Mesothelial cell of epicardium (in vitro differentiated cells): ENCODE measurements around the gene NDST4. TPM values are rescaled to one million over a fixed set of nuclear protein-coding genes. Genes with fewer than 3 reads are reported as not detected.

ENCODE experiments used
- DNase-seq, 2 experiments: peaks; one replicate each; pipeline ENCODE4 v3.0.0; 2021; ENCODE audit warnings: low spot score in 2 of 2; ENCODE audit not compliant: unreplicated experiment in 2 of 2
- H3K27ac Mint-ChIP-seq: 2 replicates; pipeline ENCODE4 v1.8.0; 2021; ENCODE audit warnings: mixed read lengths
- H3K27me3 Mint-ChIP-seq: 2 replicates; pipeline ENCODE4 v1.8.0; 2021; ENCODE audit warnings: low read depth, mixed read lengths
- H3K36me3 Mint-ChIP-seq: 2 replicates; pipeline ENCODE4 v1.8.0; 2021; ENCODE audit warnings: mixed read lengths
- H3K4me1 Mint-ChIP-seq: 2 replicates; pipeline ENCODE4 v1.8.0; 2021; ENCODE audit warnings: mixed read lengths
- H3K4me3 Mint-ChIP-seq: 2 replicates; pipeline ENCODE4 v1.8.0; 2021; ENCODE audit warnings: mild to moderate bottlenecking, moderate library complexity, mixed read lengths
- H3K9me3 Mint-ChIP-seq: 2 replicates; pipeline ENCODE4 v1.8.0; 2021; ENCODE audit warnings: mixed read lengths
- total RNA-seq: library from RNA; stranded (reverse); gene quantifications from 3 replicates; pipeline ENCODE4 v1.2.1, GENCODE V29; 2021
- TF ChIP-seq, protein P1 (sequence below): fragments of 200-600 bp; sonication (generic); IDR thresholded peaks from one replicate; pipeline ENCODE4 v1.5.0; 2021; ENCODE audit warnings: antibody characterized with exemption; ENCODE audit not compliant: unreplicated experiment

The NDST4 gene
- total RNA-seq, 1 donor from 2014 or later: 0.09 TPM

DNA sequence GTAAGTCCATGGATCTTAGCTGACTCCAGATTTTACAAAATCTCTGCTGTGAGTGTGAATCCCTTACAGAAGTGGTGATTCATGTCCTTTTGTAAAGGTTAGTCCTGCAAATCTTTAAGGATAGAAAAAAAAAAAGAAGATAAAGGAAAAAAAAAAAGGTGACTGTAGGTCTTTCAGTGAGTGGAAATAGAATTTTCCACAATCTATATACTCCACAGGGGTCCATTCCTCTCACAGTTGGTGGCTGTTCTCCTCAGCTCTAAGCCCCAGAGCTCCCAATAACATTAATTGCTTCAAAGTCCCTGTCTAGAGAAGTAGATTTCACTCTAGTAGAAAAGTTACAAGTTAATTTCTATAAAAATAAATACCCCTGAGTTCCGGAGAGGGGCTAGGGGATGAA is 189.1 kb downstream of the NDST4 start:
- no peak overlapping the region for H3K27ac Mint-ChIP-seq
- H3K4me1 Mint-ChIP-seq: peaks cover 25% of the 10 kb centered on the region

DNA sequence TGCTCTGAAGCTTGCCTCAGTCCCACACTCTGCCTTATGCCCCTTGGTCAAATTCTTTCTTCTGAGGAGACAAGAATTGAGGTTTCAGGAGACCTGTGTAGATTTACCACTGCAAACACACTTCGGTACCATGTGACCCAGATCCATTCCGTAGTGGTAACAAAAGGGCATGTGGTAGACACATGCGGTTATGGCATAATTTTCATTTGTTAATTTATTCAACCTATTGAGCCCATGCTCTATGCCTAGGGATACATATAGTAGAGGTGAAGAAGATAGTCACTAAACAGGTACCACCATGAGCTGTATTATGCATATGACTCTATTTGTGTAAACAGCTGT is 190.9 kb downstream of the NDST4 start:
- TF ChIP-seq, protein P1, sequence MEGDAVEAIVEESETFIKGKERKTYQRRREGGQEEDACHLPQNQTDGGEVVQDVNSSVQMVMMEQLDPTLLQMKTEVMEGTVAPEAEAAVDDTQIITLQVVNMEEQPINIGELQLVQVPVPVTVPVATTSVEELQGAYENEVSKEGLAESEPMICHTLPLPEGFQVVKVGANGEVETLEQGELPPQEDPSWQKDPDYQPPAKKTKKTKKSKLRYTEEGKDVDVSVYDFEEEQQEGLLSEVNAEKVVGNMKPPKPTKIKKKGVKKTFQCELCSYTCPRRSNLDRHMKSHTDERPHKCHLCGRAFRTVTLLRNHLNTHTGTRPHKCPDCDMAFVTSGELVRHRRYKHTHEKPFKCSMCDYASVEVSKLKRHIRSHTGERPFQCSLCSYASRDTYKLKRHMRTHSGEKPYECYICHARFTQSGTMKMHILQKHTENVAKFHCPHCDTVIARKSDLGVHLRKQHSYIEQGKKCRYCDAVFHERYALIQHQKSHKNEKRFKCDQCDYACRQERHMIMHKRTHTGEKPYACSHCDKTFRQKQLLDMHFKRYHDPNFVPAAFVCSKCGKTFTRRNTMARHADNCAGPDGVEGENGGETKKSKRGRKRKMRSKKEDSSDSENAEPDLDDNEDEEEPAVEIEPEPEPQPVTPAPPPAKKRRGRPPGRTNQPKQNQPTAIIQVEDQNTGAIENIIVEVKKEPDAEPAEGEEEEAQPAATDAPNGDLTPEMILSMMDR: no peak
- Mint-ChIP-seq H3K4me1 (peaks cover 28% of the 10 kb centered on the region), H3K9me3 (no peaks in the 10 kb centered on the region), H3K36me3 (no peaks in the 10 kb centered on the region), H3K27ac (no peak overlapping the region), H3K4me3 (no peak overlapping the region), H3K27me3 (no peaks in the 10 kb centered on the region)
- no peak for DNase-seq

More for the DNA sequence above, 189.1 kb downstream of the NDST4 start:
- H3K4me3 Mint-ChIP-seq: no peak overlapping the region
- no peaks in the 10 kb centered on the region for H3K9me3 Mint-ChIP-seq
- TF ChIP-seq, protein P1: no peak
- H3K36me3 Mint-ChIP-seq: no peaks in the 10 kb centered on the region
- no peak for DNase-seq
- no peaks in the 10 kb centered on the region for H3K27me3 Mint-ChIP-seq

DNA sequence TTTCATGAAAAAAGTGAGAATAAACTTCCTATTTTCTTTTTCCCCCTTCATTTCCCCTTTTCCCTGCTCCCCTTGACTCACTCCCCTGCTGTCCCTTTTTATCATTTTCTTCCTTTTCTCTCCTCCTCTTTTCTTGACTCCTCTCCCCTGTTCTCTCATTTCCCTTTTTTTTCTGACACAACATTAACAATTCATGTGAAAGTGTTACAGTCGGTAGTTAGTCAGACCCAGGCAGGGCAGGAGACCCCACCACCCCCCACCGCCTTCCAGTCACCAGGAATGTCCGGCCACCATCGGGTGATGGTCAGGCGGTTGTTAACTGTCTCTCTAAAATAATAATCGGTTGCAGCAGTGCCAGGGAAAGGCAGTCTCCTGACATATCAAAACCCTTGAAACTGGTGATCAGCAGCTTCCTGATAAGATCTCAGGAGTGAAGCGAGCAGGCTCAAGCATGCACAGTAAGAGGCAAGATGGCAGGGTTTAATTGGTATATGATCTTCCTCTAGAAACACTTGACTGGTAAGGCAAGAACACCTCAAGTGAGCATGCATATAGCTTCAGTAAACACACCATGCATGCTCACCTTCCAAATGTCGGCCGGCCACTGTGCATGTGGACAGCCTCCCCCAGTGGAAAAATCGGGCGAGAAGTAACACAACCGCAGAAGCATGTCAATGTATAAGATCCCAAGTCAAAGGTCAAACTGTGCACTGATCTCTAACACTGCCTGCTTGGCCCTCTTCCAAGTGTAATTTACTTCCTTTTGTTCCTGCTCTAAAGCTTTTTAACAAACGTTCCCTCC is 191.4 kb downstream of the NDST4 start:
- H3K27ac Mint-ChIP-seq: no peak overlapping the region
- no peak for DNase-seq
- peaks cover 28% of the 10 kb centered on the region for H3K4me1 Mint-ChIP-seq
- H3K4me3 Mint-ChIP-seq: no peak overlapping the region
- H3K27me3 Mint-ChIP-seq: no peaks in the 10 kb centered on the region
- TF ChIP-seq, protein P1: no peak
- no peaks in the 10 kb centered on the region for H3K36me3 Mint-ChIP-seq
- no peaks in the 10 kb centered on the region for H3K9me3 Mint-ChIP-seq

DNA sequence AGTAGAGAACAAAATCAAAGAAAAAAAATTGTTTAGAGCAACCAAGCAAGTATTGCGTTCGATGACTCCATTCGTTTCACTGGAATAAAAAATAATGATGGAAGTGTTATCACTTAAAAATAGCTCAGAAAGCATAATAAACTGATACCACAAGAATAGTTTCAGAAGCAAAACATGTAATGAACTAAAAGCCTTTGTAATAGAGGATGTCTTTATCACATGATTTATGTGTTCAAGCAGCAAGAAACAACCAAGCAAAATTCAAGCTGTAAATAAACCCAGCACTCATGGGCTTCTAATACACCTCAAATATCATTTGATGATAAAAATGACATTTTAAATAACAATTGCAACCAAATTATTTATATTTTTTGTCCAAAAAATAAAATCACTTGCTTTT is 192.2 kb downstream of the NDST4 start:
- TF ChIP-seq, protein P1: no peak
- H3K9me3 Mint-ChIP-seq: no peaks in the 10 kb centered on the region
- H3K27me3 Mint-ChIP-seq: no peaks in the 10 kb centered on the region
- H3K4me3 Mint-ChIP-seq: no peak overlapping the region
- no peak overlapping the region for H3K27ac Mint-ChIP-seq
- no peak for DNase-seq
- peaks cover 28% of the 10 kb centered on the region for H3K4me1 Mint-ChIP-seq
- no peaks in the 10 kb centered on the region for H3K36me3 Mint-ChIP-seq

DNA sequence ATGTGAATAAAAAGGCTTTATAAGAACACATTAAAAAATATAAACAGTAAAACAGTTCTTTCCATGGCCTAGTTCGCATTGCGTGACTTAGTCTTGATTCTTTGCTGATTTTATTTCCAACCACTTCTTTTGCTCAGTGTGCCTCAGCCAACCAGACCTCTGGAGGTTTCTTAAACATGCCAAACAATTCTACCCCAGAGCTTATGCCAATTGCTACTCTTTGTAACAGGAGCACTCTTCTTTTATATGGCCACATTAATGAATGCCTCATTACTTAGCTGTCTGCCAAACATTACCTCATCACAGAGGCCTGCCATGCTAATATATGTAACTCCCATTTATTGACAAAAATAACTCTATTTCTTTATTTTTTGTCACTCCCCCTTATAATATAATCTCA is 202.3 kb downstream of the NDST4 start:
- Mint-ChIP-seq H3K27me3 (no peaks in the 10 kb centered on the region), H3K9me3 (no peaks in the 10 kb centered on the region), H3K36me3 (no peaks in the 10 kb centered on the region), H3K4me3 (no peak overlapping the region), H3K4me1 (peaks cover 15% of the 10 kb centered on the region), H3K27ac (no peak overlapping the region)
- TF ChIP-seq, protein P1: no peak
- DNase-seq: no peak
